Measurements from ENCODE around the gene SIRT1. TPM values are rescaled to one million over a fixed set of nuclear protein-coding genes. Genes with fewer than 3 reads are reported as not detected.

Gene SIRT1
- total and polyA plus RNA-seq, 2 of the 4 experiments (the other 2 are of a cell fraction), result 9.5 to 12.9 TPM

- Histone ChIP-seq H3K9me1 (ENCODE audit: insufficient read depth, low read length) (no peaks in the 10 kb centered on the region), H4K91ac (ENCODE audit: insufficient read depth, low read depth, low read length) (no peak overlapping the region), H3K9me3 (ENCODE audit: control insufficient read depth, insufficient read depth, low read length) (no peaks in the 10 kb centered on the region), H3K4me3 (ENCODE audit: insufficient read depth, low read depth, low read length) (no peak overlapping the region), H3K79me1 (ENCODE audit: low read depth in 1 of 2, low read length in 2 of 2) (peaks cover 16 to 26% of the 10 kb centered on the region in 2 experiments; a peak in 2 of 4 replicates), H4K8ac (ENCODE audit: low read depth in 2 of 2, low read length in 2 of 2) (no peak overlapping the region), H2AK9ac (replicated peaks; ENCODE audit: low read depth, low read length, poor library complexity) (no peak overlapping the region), H2AFZ (replicated peaks; ENCODE audit: low read length, poor library complexity) (no peak overlapping the region), H3K23ac (ENCODE audit: low read depth, low read length) (no peak overlapping the region), H2BK15ac (ENCODE audit: low read depth, low read length) (no peak overlapping the region), H3K56ac (ENCODE audit: extremely low read depth, insufficient read depth, low read length) (no peak overlapping the region), H4K20me1 (ENCODE audit: insufficient read depth, low read length) (no peaks in the 10 kb centered on the region), H2AK5ac (ENCODE audit: low read depth, low read length) (no peak overlapping the region), H4K5ac (ENCODE audit: low read depth, low read length) (no peak overlapping the region), H3K4me1 (ENCODE audit: control insufficient read depth, insufficient read depth, low read length) (peaks cover 4% of the 10 kb centered on the region; the same call in 1 of the 2 replicates), H3K27ac (ENCODE audit: insufficient read depth, low read length) (no peak overlapping the region), H3K18ac (ENCODE audit: low read depth, low read length) (no peak overlapping the region), H2BK5ac (ENCODE audit: low read depth, low read length, poor library complexity, severe bottlenecking) (no peak overlapping the region), H2BK20ac (ENCODE audit: low read depth, low read length) (no peak overlapping the region), H3K4ac (ENCODE audit: low read depth, low read length) (no peak overlapping the region), H2BK120ac (ENCODE audit: low read depth, low read length) (no peak overlapping the region), H3K27me3 (ENCODE audit: control insufficient read depth, insufficient read depth, low read length) (no peaks in the 10 kb centered on the region), H3K9ac (ENCODE audit: low read depth, low read length) (no peak overlapping the region), H3K36me3 (ENCODE audit: control insufficient read depth, insufficient read depth, low read length) (peaks cover 27% of the 10 kb centered on the region), H3K14ac (replicated peaks; ENCODE audit: low read depth, low read length) (no peak overlapping the region), H3K4me2 (ENCODE audit: low read depth, low read length) (no peak overlapping the region)
- BruUV-seq (replicated peaks), result no TSS peak
- CTCF ChIA-PET, result no interaction called here
- POLR2A ChIA-PET (ENCODE audit: unreplicated experiment), result interaction anchor here (1.0 kb wide), 1 partner anchor 11 kb away, joined by 3 read pairs; no protein-coding TSS in a partner anchor
- in situ Hi-C loops (cut with MboI; ENCODE audit: low sequenced_read_pairs), result no loop called here
- no peak for TF ChIP-seq POLR2A (IDR thresholded peaks at IDR 0.05; ENCODE audit: low read depth, low read length)
- TF ChIP-seq NFE2L2 (IDR thresholded peaks at IDR 0.05; ENCODE audit: low read depth, low read length), result no peak
- no peak for TF ChIP-seq SMC3 (IDR thresholded peaks at IDR 0.05; ENCODE audit: low read depth, low read length)
- no peak for TF ChIP-seq RFX5 (IDR thresholded peaks at IDR 0.05; ENCODE audit: low read depth, low read length)
- no peak for TF ChIP-seq BHLHE40 (IDR thresholded peaks at IDR 0.05; ENCODE audit: low read depth, low read length)
- TF ChIP-seq CEBPB (IDR thresholded peaks at IDR 0.05; ENCODE audit: low read depth, low read length), result no peak
- TF ChIP-seq RCOR1 (IDR thresholded peaks at IDR 0.05; ENCODE audit: insufficient replicate concordance, low read length), result no peak
- no peak for TF ChIP-seq MXI1 (IDR thresholded peaks at IDR 0.05; ENCODE audit: borderline replicate concordance, low read depth, low read length)
- no peak for TF ChIP-seq CTCF (conservative IDR thresholded peaks at IDR 0.05; ENCODE audit: low read depth, low read length)
- TF ChIP-seq ELK1 (IDR thresholded peaks at IDR 0.05; ENCODE audit: borderline replicate concordance, low read depth, low read length), result no peak
- no peak for TF ChIP-seq MAZ (IDR thresholded peaks at IDR 0.05; ENCODE audit: borderline replicate concordance, low read depth, low read length)
- no peak for TF ChIP-seq RAD21 (IDR thresholded peaks at IDR 0.05; ENCODE audit: low read length)
- ATAC-seq (ENCODE audit: low read depth) (no peak), DNase-seq (no peak)
- intact Hi-C loops (cut with micrococcal nuclease), result no loop called here
- no CpG with 5 or more reads among the region's 5 CpGs for WGBS, 2 experiments (ENCODE audit: extremely low coverage in 2 of 2, insufficient read length in 1 of 2)
- dilution Hi-C loops (cut with HindIII; ENCODE audit: low sequenced_read_pairs, unreplicated experiment), result no loop called here
Observed at GRCh38 chr10:67923551-67923950, 39.1 kb downstream of the SIRT1 start.
